HG03520 (cell line): Measurements from ENCODE around the gene PLPPR3.

ENCODE experiments used
- ATAC-seq: cut with Tn5 transposase; IDR thresholded peaks from one replicate; pipeline ENCODE4 v1.9.1; 2021; ENCODE audit warnings: mild to moderate bottlenecking, moderate library complexity; ENCODE audit not compliant: unreplicated experiment

Gene PLPPR3

DNA sequence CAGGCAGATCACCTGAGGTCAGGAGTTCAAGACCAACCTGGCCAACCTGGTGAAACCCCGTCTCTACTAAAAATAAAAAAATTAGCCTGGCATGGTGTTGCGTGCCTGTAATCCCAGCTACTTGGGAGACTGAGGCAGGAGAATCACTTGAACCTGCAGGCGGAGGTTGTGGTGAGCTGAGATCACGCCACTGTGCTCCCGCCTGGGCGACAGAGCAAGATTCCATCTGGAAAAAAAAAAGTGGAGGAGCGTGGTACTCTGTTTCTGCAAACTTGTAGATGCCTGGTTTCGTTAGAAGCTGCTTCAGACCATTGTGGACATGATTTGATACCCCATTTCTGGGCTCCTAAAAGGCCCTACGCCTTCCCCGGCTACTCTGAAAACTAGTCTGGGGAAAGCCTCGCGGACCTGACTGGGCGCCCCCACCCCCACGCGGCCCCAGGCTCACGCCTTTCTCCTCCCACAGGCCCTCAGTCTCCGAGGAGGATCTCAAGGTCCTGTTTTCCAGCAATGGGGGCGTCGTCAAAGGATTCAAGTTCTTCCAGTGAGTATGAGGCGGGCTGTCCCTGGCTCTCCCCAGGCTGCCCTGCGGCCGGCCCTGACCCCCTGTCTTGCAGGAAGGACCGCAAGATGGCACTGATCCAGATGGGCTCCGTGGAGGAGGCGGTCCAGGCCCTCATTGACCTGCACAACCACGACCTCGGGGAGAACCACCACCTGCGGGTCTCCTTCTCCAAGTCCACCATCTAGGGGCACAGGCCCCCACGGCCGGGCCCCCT, 11.5 kb downstream of the PLPPR3 start:
- ATAC-seq = no peak

- no peak for ATAC-seq
These were observed 13.4 kb downstream of the PLPPR3 start for GRCh38 chr19:808423-808775.

DNA sequence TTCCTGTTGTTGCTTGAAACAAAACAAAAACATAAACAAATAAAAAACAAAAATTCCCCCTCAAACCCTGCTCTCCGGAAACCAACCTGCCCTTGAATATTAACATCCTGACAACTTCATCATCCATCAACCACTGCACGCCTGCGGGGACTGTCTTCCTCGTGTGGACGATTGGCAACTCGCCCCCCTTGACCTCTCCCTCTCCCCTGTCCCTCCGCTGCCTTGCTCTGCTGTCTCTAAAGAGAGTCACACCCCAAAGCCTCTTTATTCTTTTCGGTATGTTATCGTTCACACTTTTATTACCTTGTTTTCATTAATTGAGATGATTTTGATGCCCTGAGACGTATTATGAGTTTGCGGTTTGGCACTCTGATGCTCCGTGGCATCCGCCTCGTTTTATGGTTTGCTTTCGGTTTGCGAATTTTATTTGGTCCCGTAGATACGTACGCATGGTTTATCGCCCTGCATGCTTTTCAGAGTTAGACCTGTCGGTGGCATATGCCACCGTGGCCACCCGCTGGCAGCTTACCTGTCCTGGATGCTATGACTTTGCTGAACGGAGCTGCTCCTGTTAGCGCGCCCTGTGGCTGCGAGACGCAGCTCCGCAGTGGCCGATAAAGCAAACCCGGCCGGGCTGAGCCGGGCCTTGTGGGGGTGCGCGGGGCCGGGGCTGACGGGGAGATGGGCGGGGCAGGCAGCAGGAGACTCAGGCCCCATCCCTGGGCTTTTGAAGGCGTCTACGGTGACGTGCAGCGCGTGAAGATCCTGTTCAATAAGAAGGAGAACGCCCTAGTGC, 13.9 kb downstream of the PLPPR3 start:
- ATAC-seq = no peak

DNA sequence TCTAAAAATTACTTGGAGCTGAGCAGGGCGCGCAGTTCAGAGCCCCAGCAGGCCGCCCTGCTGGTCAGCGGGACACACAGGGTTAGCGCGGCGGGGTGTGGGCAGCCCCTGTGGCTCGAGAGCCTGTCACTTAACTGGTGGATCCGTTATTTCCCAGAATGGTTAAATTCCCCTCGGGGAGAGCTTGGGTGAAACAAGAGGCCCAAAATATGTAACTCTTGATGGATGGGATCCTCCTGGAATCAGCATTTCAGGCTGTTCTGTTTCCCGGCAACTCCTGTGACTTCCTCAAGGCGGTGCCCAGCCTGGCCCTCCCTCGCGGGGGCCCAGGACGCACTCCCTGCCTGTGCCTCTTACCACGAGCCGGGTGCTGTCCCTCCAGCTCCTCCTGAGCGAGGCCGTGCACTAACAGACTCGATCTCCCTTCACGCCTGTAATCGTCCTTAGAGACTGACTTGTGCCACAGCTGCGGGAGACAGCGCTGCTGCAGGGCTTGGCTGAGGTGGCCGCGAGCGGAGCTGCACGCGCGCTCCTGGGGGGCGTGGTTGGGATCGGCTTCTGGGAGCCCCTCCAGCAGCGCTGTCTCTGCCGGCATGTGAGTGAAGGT, 14.8 kb downstream of the PLPPR3 start:
- no peak for ATAC-seq

DNA sequence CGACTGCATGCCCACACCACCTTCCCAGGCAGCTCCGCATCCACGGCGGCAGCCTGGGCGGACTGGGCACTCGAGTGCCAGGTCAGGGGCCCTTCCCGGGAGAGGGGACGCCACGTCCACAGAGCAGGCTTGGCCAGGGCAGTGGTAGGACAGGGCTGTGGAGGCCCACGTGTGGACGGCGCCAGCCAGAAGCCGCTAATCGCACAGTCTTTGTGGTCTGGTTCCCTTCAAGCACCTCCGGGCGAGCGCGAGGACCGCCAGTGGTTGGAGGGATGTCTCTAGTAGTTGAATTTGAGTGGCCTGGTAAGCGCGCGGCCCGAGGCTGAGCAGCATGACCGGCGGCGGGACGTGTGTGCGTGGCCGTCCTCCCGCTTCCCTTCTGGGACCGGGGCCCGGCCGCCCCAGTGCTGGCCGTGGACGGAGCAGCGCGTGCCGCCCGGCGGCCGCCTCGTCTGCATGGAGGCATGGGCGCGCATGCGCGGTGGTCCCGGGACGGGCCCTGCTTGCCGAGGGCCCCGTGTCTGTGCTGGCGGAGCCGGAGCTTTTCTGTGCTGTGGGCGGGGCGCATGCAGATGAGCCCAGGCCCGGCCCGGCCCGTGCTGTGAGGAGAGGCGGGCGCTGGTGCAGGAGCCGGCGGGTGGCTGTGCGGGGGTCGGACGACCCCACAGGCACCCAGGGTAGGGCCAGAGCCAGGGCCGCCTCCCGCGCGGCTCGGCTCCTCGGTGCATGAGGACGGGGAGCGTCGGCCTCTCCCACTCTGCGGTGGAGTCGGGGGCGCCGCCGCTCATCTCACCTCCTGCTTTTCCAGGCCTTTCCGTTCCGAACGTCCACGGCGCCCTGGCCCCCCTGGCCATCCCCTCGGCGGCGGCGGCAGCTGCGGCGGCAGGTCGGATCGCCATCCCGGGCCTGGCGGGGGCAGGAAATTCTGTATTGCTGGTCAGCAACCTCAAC, 15.9 kb downstream of the PLPPR3 start:
- no peak for ATAC-seq

- no peak for ATAC-seq
These were observed 16.6 kb downstream of the PLPPR3 start for GRCh38 chr19:805166-805551.

- ATAC-seq = no peak
These were observed 17.2 kb downstream of the PLPPR3 start for GRCh38 chr19:804419-805165.

GRCh38 chr19:803686-804418, 17.9 kb downstream of the PLPPR3 start:
- no peak for ATAC-seq

DNA sequence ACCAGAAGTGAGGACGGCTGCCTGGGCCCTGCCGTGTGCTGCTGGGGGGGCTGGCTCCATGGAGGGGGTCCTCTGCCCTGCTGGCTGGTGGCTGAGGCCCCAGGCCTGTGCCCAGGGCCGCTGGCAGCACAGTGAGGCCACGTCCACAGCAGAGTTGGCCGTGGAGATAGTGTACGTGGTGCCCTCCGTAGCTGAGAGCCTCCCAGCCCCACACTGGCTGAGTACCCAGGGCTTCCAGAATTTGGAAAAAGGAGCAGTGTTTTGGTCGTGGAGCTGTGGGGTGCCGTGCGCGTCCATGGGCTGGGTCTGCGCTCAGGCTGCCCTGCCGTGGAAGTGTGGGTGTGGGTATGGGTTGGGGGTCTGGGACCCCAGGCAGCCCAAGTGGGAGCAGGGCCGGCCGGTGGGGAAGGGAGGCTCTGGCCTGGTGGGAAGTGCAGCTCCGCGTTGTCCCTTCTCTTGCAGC, 18.6 kb downstream of the PLPPR3 start:
- ATAC-seq = no peak

GRCh38 chr19:802498-803098, 19.2 kb downstream of the PLPPR3 start:
- no peak for ATAC-seq

GRCh38 chr19:801861-802497, 19.8 kb downstream of the PLPPR3 start:
- no peak for ATAC-seq

GRCh38 chr19:801030-801860, 20.5 kb downstream of the PLPPR3 start:
- ATAC-seq = no peak

DNA sequence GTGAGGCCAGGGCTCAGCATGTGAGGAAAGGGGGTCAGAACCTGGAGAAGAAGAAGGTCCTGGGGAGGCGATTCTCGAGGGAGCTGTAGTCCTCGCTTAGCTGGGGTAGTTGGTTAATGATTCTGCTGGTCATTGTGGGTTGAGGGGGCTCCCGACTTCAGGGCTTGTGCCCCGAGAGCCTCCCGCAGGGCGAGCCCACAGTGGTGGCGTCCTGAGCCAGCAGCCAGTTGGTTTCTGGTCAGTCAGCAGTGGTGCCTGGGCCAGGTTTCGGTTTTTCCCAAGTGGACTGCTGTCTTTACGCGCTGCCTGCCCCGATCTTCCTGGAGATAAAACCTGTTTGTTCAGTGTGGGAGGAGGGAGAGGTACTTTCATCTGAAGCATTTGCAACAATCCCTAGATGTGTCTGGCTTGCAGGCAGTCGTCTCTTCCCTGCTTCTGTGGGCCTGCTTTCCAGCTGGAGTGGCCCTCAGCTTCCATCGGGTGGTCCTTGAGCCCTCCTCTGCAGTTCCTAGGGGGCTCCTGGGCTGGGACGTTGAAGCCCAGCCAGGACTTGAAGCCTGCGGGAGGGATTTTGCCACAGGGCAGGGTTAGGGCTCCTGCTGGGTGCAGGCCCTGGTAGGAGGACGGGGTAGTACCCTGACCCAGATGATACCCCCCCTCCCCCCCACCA, 21.3 kb downstream of the PLPPR3 start:
- ATAC-seq = no peak

DNA sequence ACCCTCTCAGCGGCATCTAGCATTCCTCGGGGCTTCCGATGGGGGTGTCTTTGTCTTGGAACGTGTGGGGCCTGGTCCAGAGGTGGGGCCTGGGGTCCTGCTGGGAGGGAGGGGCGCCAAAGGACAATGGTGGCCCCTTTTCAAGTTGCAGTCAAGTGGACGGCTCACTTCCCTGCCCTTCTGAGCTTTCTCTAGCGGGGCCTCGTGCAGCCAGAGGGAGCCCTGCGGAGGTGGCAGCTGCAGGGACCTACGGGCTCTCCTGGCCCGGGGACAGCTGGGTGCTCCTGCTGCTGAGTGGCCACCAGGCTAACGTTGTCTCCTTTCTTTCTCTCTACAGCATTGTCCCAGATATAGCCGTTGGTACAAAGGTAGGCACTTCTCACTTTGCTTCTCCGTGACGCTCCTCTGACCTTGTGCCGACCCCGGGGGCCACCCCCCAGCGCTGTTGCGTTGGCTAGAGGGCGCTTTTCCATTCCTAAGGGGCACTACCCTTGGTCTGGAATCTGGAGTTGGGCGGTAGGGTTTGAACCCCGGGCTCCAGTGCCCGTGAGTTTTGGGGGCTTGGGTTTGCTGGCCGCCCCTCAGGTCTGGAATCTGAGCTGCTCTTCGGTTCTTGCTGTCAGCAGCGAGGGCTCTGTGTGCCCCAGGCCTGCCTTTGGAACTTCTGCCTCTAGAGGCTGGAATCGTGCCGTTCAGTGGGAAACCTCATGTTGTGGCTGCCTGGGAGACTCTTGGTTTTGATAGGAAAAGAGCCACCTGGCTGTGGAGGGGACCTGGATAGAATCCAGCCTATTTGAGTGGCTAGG, 22.5 kb downstream of the PLPPR3 start:
- no peak for ATAC-seq

DNA sequence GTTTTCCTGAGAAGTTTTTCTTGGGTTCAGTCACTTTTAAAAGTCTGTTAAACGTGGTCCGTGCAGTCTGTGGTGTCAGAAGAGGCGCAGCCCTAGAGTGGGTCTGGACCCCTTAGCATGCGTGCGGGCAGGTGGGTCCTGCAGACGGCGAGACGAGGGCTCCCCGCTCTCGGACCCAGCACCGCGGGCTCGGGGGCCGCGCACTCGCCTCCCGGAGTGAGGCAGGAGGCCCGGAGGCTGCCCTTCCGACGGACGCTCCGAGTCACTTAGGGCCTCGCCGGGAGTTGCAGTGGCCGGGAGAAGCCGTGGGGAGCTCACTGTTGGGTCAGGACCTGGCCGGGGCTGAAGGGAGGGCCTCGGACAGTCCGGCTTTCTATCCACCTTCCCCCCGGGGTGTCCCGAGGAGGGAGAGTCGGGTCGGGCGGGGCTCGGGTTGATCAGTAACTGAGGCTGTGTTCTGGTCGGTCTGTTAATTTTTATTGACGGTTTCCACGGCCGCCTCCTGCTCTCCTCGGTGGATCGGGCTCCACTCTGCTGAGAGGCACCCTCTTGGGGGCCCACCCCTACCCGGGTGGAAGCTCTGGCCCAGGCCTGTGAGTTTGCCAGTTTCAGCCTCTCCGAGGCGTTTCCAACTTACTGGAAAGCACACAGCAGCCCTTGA, 23.2 kb downstream of the PLPPR3 start:
- no peak for ATAC-seq
